CD4-positive, CD25-positive, alpha-beta regulatory T cell (primary cell): ENCODE measurements around the gene ENTPD7. TPM values are rescaled to one million over a fixed set of nuclear protein-coding genes. Genes with fewer than 3 reads are reported as not detected.

Experiments
- ATAC-seq, 2 donors: fragments of 150-1000 bp; cut with Tn5 transposase; one replicate each; pipeline ENCODE4 v1.10.0; 2021; ENCODE audit warnings: low read depth in 2 of 2, moderate number of reproducible peaks in 2 of 2, moderate library complexity in 1 of 2
- DNase-seq, 3 donors: peaks; one replicate each; pipeline versions ENCODE4 v3.0.0 to v3.0.0-alpha.2; 2012 to 2022; ENCODE audit warnings: mixed read lengths in 1 of 3
- H3K27ac ChIP-seq: one replicate; pipeline ENCODE4 v1.7.0; 2013; ENCODE audit warnings: mild to moderate bottlenecking, low read length; ENCODE audit not compliant: insufficient read depth, poor library complexity, severe bottlenecking
- H3K27me3 ChIP-seq: one replicate; pipeline ENCODE4 v1.7.0; 2013; ENCODE audit warnings: low read length; ENCODE audit not compliant: control insufficient read depth, insufficient read depth
- H3K36me3 ChIP-seq: one replicate; pipeline ENCODE4 v1.7.0; 2013; ENCODE audit warnings: mild to moderate bottlenecking, low read length, moderate library complexity; ENCODE audit not compliant: control insufficient read depth, insufficient read depth
- H3K4me1 ChIP-seq: 2 replicates; pipeline ENCODE4 v1.7.0; 2013; ENCODE audit warnings: mild to moderate bottlenecking, low read length; ENCODE audit not compliant: insufficient read depth, control insufficient read depth, poor library complexity, severe bottlenecking
- H3K4me3 ChIP-seq: one replicate; pipeline ENCODE4 v1.7.0; 2013; ENCODE audit warnings: low read depth, mild to moderate bottlenecking, low read length, moderate library complexity
- H3K9me3 ChIP-seq, 2 experiments: 1 replicate in 1 of 2; 2 replicates in 1 of 2; pipeline ENCODE4 v1.7.0; 2013; ENCODE audit warnings: low read length in 2 of 2, mild to moderate bottlenecking in 1 of 2, moderate library complexity in 1 of 2; ENCODE audit not compliant: control insufficient read depth in 2 of 2
- H3K27ac Mint-ChIP-seq, 3 donors: one replicate each; pipeline ENCODE4 v1.8.0; 2020 to 2022; ENCODE audit warnings: mild to moderate bottlenecking in 3 of 3, mixed read lengths in 3 of 3, moderate library complexity in 2 of 3
- H3K27me3 Mint-ChIP-seq: one replicate; pipeline ENCODE4 v1.8.0; 2022; ENCODE audit warnings: mild to moderate bottlenecking, mixed read lengths
- H3K36me3 Mint-ChIP-seq: one replicate; pipeline ENCODE4 v1.8.0; 2020; ENCODE audit warnings: mixed read lengths
- H3K4me1 Mint-ChIP-seq, 4 donors: one replicate each; pipeline ENCODE4 v1.8.0; 2020 to 2022; ENCODE audit warnings: mixed read lengths in 4 of 4, mild to moderate bottlenecking in 1 of 4
- H3K4me3 Mint-ChIP-seq, 4 donors: one replicate each; pipeline ENCODE4 v1.8.0; 2020 to 2022; ENCODE audit warnings: mild to moderate bottlenecking in 4 of 4, mixed read lengths in 4 of 4, moderate library complexity in 3 of 4
- H3K9me3 Mint-ChIP-seq, 7 donors: one replicate each; pipeline ENCODE4 v1.8.0; 2020 to 2022; ENCODE audit warnings: mixed read lengths in 7 of 7, mild to moderate bottlenecking in 3 of 7, moderate library complexity in 2 of 7
- polyA plus RNA-seq, 4 donors: library from polyadenylated mRNA; unstranded; fragments of 300-500 nt; fragmentation: Illumina TruSeq; gene quantifications; one replicate each; pipeline ENCODE4 v1.2.3, GENCODE V29; 2021
- total RNA-seq: library from RNA; stranded (reverse); gene quantifications from one replicate; pipeline ENCODE4 v1.2.3, GENCODE V29; 2022

Gene ENTPD7
- total and polyA plus RNA-seq, 5 donors from 2014 or later = 0.94 to 3.2 (median 1.4) TPM

DNA sequence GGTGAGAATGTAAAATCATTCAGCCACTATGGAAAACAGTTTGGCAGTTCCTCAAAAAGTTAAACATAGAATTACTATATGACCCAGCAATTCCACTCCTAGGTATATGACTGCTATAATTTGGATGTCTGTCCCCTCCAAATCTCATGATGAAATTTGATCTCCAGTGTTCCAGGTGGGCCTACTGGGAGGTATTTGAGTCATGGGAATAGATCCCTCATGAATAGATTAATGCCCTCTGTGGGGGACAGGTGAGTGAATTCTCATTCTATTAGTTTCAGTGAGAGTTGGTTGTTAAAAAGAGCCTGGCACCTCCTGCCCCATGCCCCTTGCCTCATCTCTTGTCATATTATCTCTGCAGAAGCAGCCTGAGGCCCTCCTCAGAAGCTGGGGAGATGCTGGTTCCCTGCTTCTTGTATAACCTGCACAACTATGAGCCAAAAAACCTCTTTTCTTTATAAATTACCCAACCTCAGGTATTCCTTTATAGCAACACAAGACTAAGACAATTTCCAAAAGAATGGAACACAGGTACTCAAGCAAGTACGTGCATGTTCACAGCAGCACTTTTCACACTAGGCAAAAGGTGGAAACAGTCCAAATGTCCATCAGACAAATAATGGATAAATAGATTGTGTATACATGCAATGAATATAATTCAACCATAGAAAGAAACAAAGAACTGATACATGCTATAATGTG lies 30.2 kb upstream of the ENTPD7 start:
- ATAC-seq (no peak), DNase-seq (no peak)
- peaks cover 0 to 2% (median 0%) of the 10 kb centered on the region in 7 donors for H3K9me3 Mint-ChIP-seq
- Histone ChIP-seq H3K9me3 (no peaks in the 10 kb centered on the region), H3K4me1 (no peaks in the 10 kb centered on the region), H3K27me3 (peaks cover 6% of the 10 kb centered on the region), H3K36me3 (no peaks in the 10 kb centered on the region), H3K4me3 (no peak overlapping the region), H3K27ac (no peak overlapping the region)
- no peaks in the 10 kb centered on the region for H3K4me1 Mint-ChIP-seq
- peaks cover 20% of the 10 kb centered on the region for H3K27me3 Mint-ChIP-seq
- no peak overlapping the region for H3K4me3 Mint-ChIP-seq
- H3K36me3 Mint-ChIP-seq = no peaks in the 10 kb centered on the region
- H3K27ac Mint-ChIP-seq = no peak overlapping the region

DNA sequence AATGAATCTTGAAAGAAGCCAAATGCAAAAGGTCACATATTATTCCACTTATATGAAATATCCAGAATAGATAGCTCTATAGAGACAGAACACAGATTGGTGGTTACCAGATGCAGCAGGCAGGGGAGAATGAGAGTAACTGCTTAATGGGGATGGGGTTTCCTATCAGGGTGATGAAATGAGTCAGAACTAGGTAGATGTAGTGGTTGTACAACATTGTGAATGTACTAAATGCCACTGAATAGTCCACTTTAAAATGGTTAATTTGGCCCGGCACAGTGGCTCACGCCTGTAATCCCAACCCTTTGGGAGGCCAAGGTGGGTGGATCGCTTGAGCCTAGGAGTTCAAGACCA lies 29.7 kb upstream of the ENTPD7 start:
- peaks cover 0 to 2% (median 0%) of the 10 kb centered on the region in 7 donors for H3K9me3 Mint-ChIP-seq
- Histone ChIP-seq H3K36me3 (no peaks in the 10 kb centered on the region), H3K27me3 (peaks cover 6% of the 10 kb centered on the region), H3K27ac (no peak overlapping the region), H3K4me1 (no peaks in the 10 kb centered on the region), H3K9me3 (no peaks in the 10 kb centered on the region), H3K4me3 (no peak overlapping the region)
- no peak overlapping the region for H3K27ac Mint-ChIP-seq
- H3K36me3 Mint-ChIP-seq = no peaks in the 10 kb centered on the region
- H3K4me1 Mint-ChIP-seq = no peaks in the 10 kb centered on the region
- H3K27me3 Mint-ChIP-seq = peaks cover 25% of the 10 kb centered on the region
- DNase-seq (no peak), ATAC-seq (no peak)
- no peak overlapping the region for H3K4me3 Mint-ChIP-seq

DNA sequence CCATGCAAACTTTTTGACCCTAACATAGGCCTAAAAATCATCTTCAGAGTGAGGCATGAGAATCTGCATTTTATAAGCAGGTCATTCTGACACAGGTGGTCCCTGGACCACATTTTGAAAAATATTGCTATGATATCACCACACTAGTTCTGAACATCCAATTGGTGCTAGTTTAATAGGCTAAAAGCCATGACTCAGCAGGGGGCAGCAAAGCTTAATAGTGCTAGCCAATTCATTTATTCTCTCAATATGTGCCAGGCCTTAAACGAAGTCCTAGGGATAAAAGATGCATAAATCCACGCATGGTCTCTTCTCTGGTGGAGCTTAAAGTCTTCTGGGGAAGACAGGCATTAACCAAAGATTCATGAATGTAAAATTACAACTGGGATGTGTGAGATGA lies 28.9 kb upstream of the ENTPD7 start:
- no peak overlapping the region for H3K4me3 Mint-ChIP-seq
- H3K4me1 Mint-ChIP-seq = no peaks in the 10 kb centered on the region
- Histone ChIP-seq H3K36me3 (no peaks in the 10 kb centered on the region), H3K4me1 (no peaks in the 10 kb centered on the region), H3K27ac (no peak overlapping the region), H3K4me3 (no peak overlapping the region), H3K27me3 (peaks cover 6% of the 10 kb centered on the region), H3K9me3 (no peaks in the 10 kb centered on the region)
- no peak for ATAC-seq
- H3K9me3 Mint-ChIP-seq = peaks cover 0 to 5% (median 0%) of the 10 kb centered on the region in 7 donors
- no peak overlapping the region for H3K27ac Mint-ChIP-seq
- DNase-seq = peak in 1 of 3 donors; percentile 38
- no peaks in the 10 kb centered on the region for H3K36me3 Mint-ChIP-seq
- H3K27me3 Mint-ChIP-seq = peaks cover 29% of the 10 kb centered on the region

DNA sequence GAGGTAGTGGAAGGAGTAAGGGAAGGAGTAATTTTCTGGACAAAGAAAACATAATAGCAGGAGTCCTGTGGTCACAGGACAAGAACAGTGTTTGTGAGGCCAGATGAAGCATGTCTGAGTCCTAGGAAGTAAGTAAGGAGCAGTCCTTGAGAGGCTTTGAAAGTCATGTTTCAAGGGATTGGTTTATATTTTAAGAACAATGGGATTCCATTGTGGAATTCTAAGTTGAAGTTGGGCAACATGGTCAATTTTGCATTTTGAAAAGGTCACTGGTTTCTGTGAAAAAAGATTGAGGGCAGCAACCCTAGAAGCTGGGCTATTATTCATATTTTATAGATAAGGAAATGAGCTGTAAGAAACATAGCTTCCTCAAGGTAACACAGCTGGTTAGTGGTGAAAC lies 28.3 kb upstream of the ENTPD7 start:
- no peak for ATAC-seq

DNA sequence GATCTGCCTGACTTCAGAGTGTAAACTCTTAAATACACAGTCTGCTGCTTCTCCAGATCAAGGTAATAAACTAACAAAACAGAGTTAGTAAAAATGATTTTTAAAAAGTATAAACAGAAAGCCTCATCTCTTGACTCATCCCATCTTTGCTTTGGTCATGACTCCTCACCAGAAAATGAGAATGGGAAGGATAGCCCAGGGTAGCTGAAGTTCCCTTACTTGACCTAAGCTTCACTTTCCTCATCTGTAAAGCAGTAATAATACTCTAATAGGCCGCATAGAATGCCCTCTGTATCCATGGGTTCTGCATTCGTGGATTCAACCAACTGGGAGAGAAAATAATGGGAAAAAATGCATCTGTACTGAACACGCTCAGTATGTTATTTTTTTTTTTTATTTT lies 27.8 kb upstream of the ENTPD7 start:
- H3K4me1 Mint-ChIP-seq = no peaks in the 10 kb centered on the region
- H3K27ac Mint-ChIP-seq = no peak overlapping the region
- H3K36me3 Mint-ChIP-seq = no peaks in the 10 kb centered on the region

More for the DNA sequence above, 28.3 kb upstream of the ENTPD7 start:
- H3K9me3 ChIP-seq = no peaks in the 10 kb centered on the region
- no peak overlapping the region for H3K4me3 Mint-ChIP-seq
- no peaks in the 10 kb centered on the region for H3K36me3 Mint-ChIP-seq
- peaks cover 6% of the 10 kb centered on the region for H3K27me3 ChIP-seq
- peaks cover 29% of the 10 kb centered on the region for H3K27me3 Mint-ChIP-seq
- no peaks in the 10 kb centered on the region for H3K4me1 Mint-ChIP-seq
- no peaks in the 10 kb centered on the region for H3K4me1 ChIP-seq
- peaks cover 0 to 5% (median 0%) of the 10 kb centered on the region in 7 donors for H3K9me3 Mint-ChIP-seq
- DNase-seq = no peak
- H3K27ac ChIP-seq = no peak overlapping the region
- no peak overlapping the region for H3K4me3 ChIP-seq
- H3K27ac Mint-ChIP-seq = no peak overlapping the region
- H3K36me3 ChIP-seq = no peaks in the 10 kb centered on the region

DNA sequence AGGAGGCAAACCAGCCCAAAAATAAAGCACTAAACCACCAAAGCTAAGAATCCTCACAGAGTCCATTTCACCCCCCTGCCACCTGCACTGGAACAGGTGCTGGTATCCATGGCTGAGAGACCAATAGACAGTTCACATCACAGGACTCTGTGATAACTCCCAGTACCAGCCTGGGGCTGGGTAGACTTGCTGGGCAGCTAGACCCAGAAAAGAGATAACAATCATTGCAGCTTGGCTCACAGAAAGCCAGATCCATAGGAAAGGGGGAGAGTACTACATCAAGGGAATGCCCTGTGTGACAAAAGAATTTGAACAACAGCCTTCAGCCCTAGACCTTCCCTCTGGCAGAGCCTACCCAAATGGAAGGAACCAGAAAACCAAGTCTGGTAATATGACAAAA lies 25.5 kb upstream of the ENTPD7 start:
- no peak overlapping the region for H3K27ac Mint-ChIP-seq
- H3K36me3 Mint-ChIP-seq = no peaks in the 10 kb centered on the region
- Histone ChIP-seq H3K36me3 (no peaks in the 10 kb centered on the region), H3K9me3 (no peaks in the 10 kb centered on the region), H3K4me1 (no peaks in the 10 kb centered on the region), H3K27me3 (peaks cover 6% of the 10 kb centered on the region), H3K27ac (no peak overlapping the region), H3K4me3 (no peak overlapping the region)
- ATAC-seq = no peak
- H3K4me1 Mint-ChIP-seq = no peaks in the 10 kb centered on the region
- H3K4me3 Mint-ChIP-seq = no peak overlapping the region
- H3K27me3 Mint-ChIP-seq = peaks cover 47% of the 10 kb centered on the region
- H3K9me3 Mint-ChIP-seq = peaks cover 0 to 3% (median 0%) of the 10 kb centered on the region in 7 donors
- DNase-seq = no peak

More for the DNA sequence above, 27.8 kb upstream of the ENTPD7 start:
- H3K27me3 ChIP-seq = peaks cover 6% of the 10 kb centered on the region
- H3K4me3 ChIP-seq = no peak overlapping the region
- no peaks in the 10 kb centered on the region for H3K36me3 ChIP-seq
- no peaks in the 10 kb centered on the region for H3K9me3 ChIP-seq
- ATAC-seq (no peak), DNase-seq (no peak)
- H3K27me3 Mint-ChIP-seq = peaks cover 29% of the 10 kb centered on the region
- H3K4me1 ChIP-seq = no peaks in the 10 kb centered on the region
- no peak overlapping the region for H3K4me3 Mint-ChIP-seq
- no peak overlapping the region for H3K27ac ChIP-seq
- H3K9me3 Mint-ChIP-seq = peaks cover 0 to 5% (median 0%) of the 10 kb centered on the region in 7 donors

DNA sequence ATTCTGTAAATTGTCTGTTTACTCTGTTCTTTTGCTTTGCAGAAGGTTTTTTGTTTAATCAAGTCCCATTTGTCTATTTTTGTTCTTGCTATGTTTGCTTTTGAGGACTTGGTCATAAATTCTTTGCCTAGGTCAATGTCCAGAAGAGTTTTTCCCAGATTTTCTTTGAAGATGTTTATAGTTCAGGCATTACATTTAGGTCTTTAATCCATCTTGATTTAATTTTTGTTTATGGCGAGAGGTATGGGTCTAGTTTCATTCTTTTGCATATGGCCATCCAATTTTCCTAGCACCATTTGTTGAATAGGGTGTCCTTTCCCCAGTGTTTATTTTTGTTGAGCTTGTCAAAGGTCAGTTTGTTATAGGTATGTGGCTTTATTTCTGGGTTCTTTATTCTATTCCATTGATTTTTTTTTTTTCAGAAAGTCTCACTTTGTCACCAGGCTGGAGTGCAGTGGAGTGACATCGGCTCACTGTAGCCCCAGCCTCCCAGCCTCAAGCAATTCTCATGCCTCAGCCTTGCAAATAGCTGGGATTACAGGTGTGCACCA lies 11.6 kb upstream of the ENTPD7 start:
- Mint-ChIP-seq H3K4me3 (no peak overlapping the region), H3K27me3 (peaks cover 51% of the 10 kb centered on the region), H3K36me3 (no peaks in the 10 kb centered on the region), H3K4me1 (no peaks in the 10 kb centered on the region), H3K27ac (no peak overlapping the region), H3K9me3 (peaks cover 0 to 4% (median 0%) of the 10 kb centered on the region in 7 donors)
- ATAC-seq (no peak), DNase-seq (no peak)
- no peaks in the 10 kb centered on the region for H3K4me1 ChIP-seq
- no peaks in the 10 kb centered on the region for H3K36me3 ChIP-seq
- no peaks in the 10 kb centered on the region for H3K9me3 ChIP-seq
- peaks cover 23% of the 10 kb centered on the region for H3K27me3 ChIP-seq
- H3K4me3 ChIP-seq = no peak overlapping the region
- H3K27ac ChIP-seq = no peak overlapping the region

DNA sequence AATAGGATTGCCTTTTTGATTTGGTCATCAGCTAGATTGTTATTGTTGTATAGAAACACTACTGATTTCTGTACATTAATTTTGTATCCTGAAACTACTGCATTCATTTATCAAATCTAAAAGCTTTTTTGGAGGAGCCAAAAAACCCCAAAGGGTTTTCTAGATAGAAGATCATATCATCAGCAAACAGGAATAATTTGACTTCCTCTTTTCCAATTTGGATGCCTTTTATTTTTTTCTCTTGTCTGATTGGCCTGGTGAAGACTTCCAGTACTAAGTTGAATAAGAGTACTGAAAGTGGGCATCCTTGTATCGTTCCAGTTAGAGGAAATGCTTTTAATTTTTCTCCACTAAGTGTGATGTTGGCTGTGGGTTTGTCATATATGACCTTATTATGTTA lies 10.6 kb upstream of the ENTPD7 start:
- peaks cover 62% of the 10 kb centered on the region for H3K27me3 Mint-ChIP-seq
- H3K4me3 Mint-ChIP-seq = peak overlapping the region in 1 of 4 donors; percentile 38

More for the DNA sequence above, 10.6 kb upstream of the ENTPD7 start:
- Histone ChIP-seq H3K4me1 (no peaks in the 10 kb centered on the region), H3K4me3 (no peak overlapping the region), H3K9me3 (no peaks in the 10 kb centered on the region), H3K36me3 (no peaks in the 10 kb centered on the region), H3K27ac (no peak overlapping the region), H3K27me3 (peaks cover 27% of the 10 kb centered on the region)
- Mint-ChIP-seq H3K27ac (no peak overlapping the region), H3K36me3 (no peaks in the 10 kb centered on the region), H3K4me1 (no peaks in the 10 kb centered on the region), H3K9me3 (peaks cover 0 to 4% (median 0%) of the 10 kb centered on the region in 7 donors)
- no peak for DNase-seq
- no peak for ATAC-seq
